ENCODE data around the gene LKAAEAR1. TPM values are rescaled to one million over a fixed set of nuclear protein-coding genes. Genes with fewer than 3 reads are reported as not detected.

LKAAEAR1 gene
- total RNA-seq, 2 experiments from 2014 or later = not detected

DNA sequence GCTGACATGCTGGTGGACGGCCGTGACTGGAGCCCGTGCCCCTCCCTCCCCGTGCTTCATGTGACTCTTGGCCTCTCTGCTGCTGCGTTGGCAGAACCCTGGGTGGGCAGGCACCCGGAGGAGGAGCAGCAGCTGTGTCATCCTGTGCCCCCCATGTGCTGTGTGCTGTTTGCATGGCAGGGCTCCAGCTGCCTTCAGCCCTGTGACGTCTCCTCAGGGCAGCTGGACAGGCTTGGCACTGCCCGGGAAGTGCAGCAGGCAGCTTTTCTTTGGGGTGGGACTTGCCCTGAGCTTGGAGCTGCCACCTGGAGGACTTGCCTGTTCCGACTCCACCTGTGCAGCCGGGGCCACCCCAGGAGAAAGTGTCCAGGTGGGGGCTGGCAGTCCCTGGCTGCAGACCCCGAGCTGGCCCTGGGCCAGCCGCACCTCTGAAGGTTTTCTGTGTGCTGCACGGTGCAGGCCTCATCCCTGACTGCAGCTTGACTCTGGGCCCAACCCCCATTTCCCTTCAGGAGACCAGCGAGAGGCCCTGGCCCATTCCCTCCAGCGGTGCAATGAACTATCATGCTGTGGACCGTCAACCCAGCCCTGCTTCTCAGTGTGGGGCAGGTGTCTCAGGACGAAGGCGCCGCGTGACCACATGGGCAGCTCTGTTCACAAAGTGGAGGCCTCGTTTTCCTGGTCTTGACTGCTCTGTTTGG lies 15.0 kb upstream of the LKAAEAR1 start:
- H3K4me1 ChIP-seq (ENCODE audit: insufficient read depth, low read length, poor library complexity, severe bottlenecking) = peaks cover 36% of the 10 kb centered on the region
- peak overlapping the region; percentile 62 for H3K4me2 ChIP-seq (ENCODE audit: low read length)
- H4K20me1 ChIP-seq (ENCODE audit: insufficient read depth, low read length) = no peaks in the 10 kb centered on the region
- ChIA-PET POLR2A (interaction anchor here (0.7 to 1.0 kb wide), 2 partner anchors 20 to 28 kb away, joined by 5 read pairs; partner anchors contain the start of genes OPRL1 and RGS19), CTCF (ENCODE audit: unreplicated experiment) (interaction anchor here (0.8 to 1.5 kb wide), 3 partner anchors 9 to 119 kb away, joined by 3 to 7 read pairs (median 3); partner anchors contain the start of gene OPRL1)
- intact Hi-C loops (cut with micrococcal nuclease; ENCODE audit: unreplicated experiment) = no loop called here
- no peak for TF ChIP-seq EZH2phosphoT487 (IDR thresholded peaks at IDR 0.05; ENCODE audit: borderline replicate concordance, low read depth, low read length)
- no peak for TF ChIP-seq CTCF (conservative IDR thresholded peaks at IDR 0.05; ENCODE audit: low read length)
- peak overlapping the region; percentile 60 for H3K27ac ChIP-seq (ENCODE audit: low read depth, low read length, poor library complexity, severe bottlenecking)
- DNase-seq (ENCODE audit: low spot score) = no peak
- no peaks in the 10 kb centered on the region for H3K9me2 ChIP-seq (ENCODE audit: insufficient read depth, low read length)
- no peak overlapping the region for H3K4me3 ChIP-seq (ENCODE audit: low read depth, low read length, poor library complexity, severe bottlenecking)
- no TSS peak for BruUV-seq (replicated peaks)
- H3K9me3 ChIP-seq (ENCODE audit: low read length) = no peaks in the 10 kb centered on the region
- no peaks in the 10 kb centered on the region for H3K79me2 ChIP-seq (ENCODE audit: insufficient read depth, low read depth, low read length)
- H2AFZ ChIP-seq (ENCODE audit: low read length) = no peak overlapping the region
- no peaks in the 10 kb centered on the region for H3K36me3 ChIP-seq (ENCODE audit: insufficient read depth, low read length)

GRCh38 chr20:64098471-64099013 lies 14.3 kb upstream of the LKAAEAR1 start:
- Histone ChIP-seq H3K36me3 (ENCODE audit: insufficient read depth, low read length) (no peaks in the 10 kb centered on the region), H3K4me1 (ENCODE audit: insufficient read depth, low read length, poor library complexity, severe bottlenecking) (peaks cover 36% of the 10 kb centered on the region), H4K20me1 (ENCODE audit: insufficient read depth, low read length) (no peaks in the 10 kb centered on the region), H3K9me2 (ENCODE audit: insufficient read depth, low read length) (no peaks in the 10 kb centered on the region), H3K9me3 (ENCODE audit: low read length) (no peaks in the 10 kb centered on the region), H3K27ac (ENCODE audit: low read depth, low read length, poor library complexity, severe bottlenecking) (no peak overlapping the region), H3K4me3 (ENCODE audit: low read depth, low read length, poor library complexity, severe bottlenecking) (no peak overlapping the region), H2AFZ (ENCODE audit: low read length) (no peak overlapping the region), H3K4me2 (ENCODE audit: low read length) (no peak overlapping the region), H3K79me2 (ENCODE audit: insufficient read depth, low read depth, low read length) (no peaks in the 10 kb centered on the region)
- no peak for DNase-seq (ENCODE audit: low spot score)
- ChIA-PET CTCF (ENCODE audit: unreplicated experiment) (no interaction called here), POLR2A (no interaction called here)
- no TSS peak for BruUV-seq (replicated peaks)
- no peak for TF ChIP-seq CTCF (conservative IDR thresholded peaks at IDR 0.05; ENCODE audit: low read length)
- no peak for TF ChIP-seq EZH2phosphoT487 (IDR thresholded peaks at IDR 0.05; ENCODE audit: borderline replicate concordance, low read depth, low read length)
- intact Hi-C loops (cut with micrococcal nuclease; ENCODE audit: unreplicated experiment) = no loop called here

- no peak for DNase-seq (ENCODE audit: low spot score)
- H3K27ac ChIP-seq (ENCODE audit: low read depth, low read length, poor library complexity, severe bottlenecking) = no peak overlapping the region
- no peaks in the 10 kb centered on the region for H3K79me2 ChIP-seq (ENCODE audit: insufficient read depth, low read depth, low read length)
- POLR2A ChIA-PET = no interaction called here
- H3K4me2 ChIP-seq (ENCODE audit: low read length) = no peak overlapping the region
- H3K9me2 ChIP-seq (ENCODE audit: insufficient read depth, low read length) = no peaks in the 10 kb centered on the region
- no peak overlapping the region for H2AFZ ChIP-seq (ENCODE audit: low read length)
- no peaks in the 10 kb centered on the region for H3K36me3 ChIP-seq (ENCODE audit: insufficient read depth, low read length)
- TF ChIP-seq CTCF (conservative IDR thresholded peaks at IDR 0.05; ENCODE audit: low read length) (no peak), EZH2phosphoT487 (IDR thresholded peaks at IDR 0.05; ENCODE audit: borderline replicate concordance, low read depth, low read length) (no peak)
- BruUV-seq (replicated peaks) = no TSS peak
- no peaks in the 10 kb centered on the region for H4K20me1 ChIP-seq (ENCODE audit: insufficient read depth, low read length)
- CTCF ChIA-PET (ENCODE audit: unreplicated experiment) = no interaction called here
- intact Hi-C loops (cut with micrococcal nuclease; ENCODE audit: unreplicated experiment) = no loop called here
- H3K9me3 ChIP-seq (ENCODE audit: low read length) = no peaks in the 10 kb centered on the region
- H3K4me1 ChIP-seq (ENCODE audit: insufficient read depth, low read length, poor library complexity, severe bottlenecking) = peaks cover 28% of the 10 kb centered on the region
- H3K4me3 ChIP-seq (ENCODE audit: low read depth, low read length, poor library complexity, severe bottlenecking) = no peak overlapping the region
Measured at GRCh38 chr20:64096535-64096934, 12.3 kb upstream of the LKAAEAR1 start.

Measured in OCI-LY7 (cell line).